HEK293T (cell line): ENCODE data around the gene TRIM62.

ENCODE experiments used
- CTCF ChIA-PET: fragments of 350-600 bp; formaldehyde crosslinking; extraction: SDS; loops from one replicate; lab custom pipeline; 2021; ENCODE audit warnings: antibody characterized with exemption, inconsistent platforms; lab: Yijun Ruan, JAX
- POLR2A ChIA-PET: fragments of 350-600 bp; formaldehyde crosslinking; extraction: SDS; loops from one replicate; lab custom pipeline; 2020; ENCODE audit warnings: antibody characterized with exemption, inconsistent platforms; lab: Yijun Ruan, JAX
- DNase-seq: peaks from one replicate; pipeline ENCODE4 v3.0.0; 2012; ENCODE audit warnings: mixed read lengths; ENCODE audit errors: extremely low spot score
- ARNT ChIP-seq: fragments of 450-650 bp; IDR thresholded peaks from 2 replicates; pipeline ENCODE4 v1.6.1; 2017; ENCODE audit warnings: mild to moderate bottlenecking
- BHLHE40 ChIP-seq: fragments of 450-650 bp; IDR thresholded peaks from 2 replicates; pipeline ENCODE4 v1.6.1; 2016; ENCODE audit warnings: mild to moderate bottlenecking, moderate library complexity, borderline replicate concordance
- CTBP1 ChIP-seq: fragments of 450-650 bp; IDR thresholded peaks from 2 replicates; pipeline ENCODE4 v1.6.1; 2016; ENCODE audit warnings: borderline replicate concordance
- ELF4 ChIP-seq: fragments of 450-650 bp; IDR thresholded peaks from 2 replicates; pipeline ENCODE4 v1.6.1; 2017; ENCODE audit warnings: antibody characterized with exemption
- FOXA1 ChIP-seq: fragments of 450-650 bp; IDR thresholded peaks from 2 replicates; pipeline ENCODE4 v1.6.1; 2016; ENCODE audit warnings: mild to moderate bottlenecking
- FOXK2 ChIP-seq: fragments of 450-650 bp; IDR thresholded peaks from 2 replicates; pipeline ENCODE4 v1.6.1; 2016; ENCODE audit warnings: mild to moderate bottlenecking
- FOXM1 ChIP-seq: fragments of 450-650 bp; IDR thresholded peaks from 2 replicates; pipeline ENCODE4 v1.6.1; 2017; ENCODE audit warnings: mild to moderate bottlenecking, borderline replicate concordance
- HDGF ChIP-seq: fragments of 450-650 bp; IDR thresholded peaks from 2 replicates; pipeline ENCODE4 v1.6.1; 2017; ENCODE audit warnings: antibody characterized with exemption, borderline replicate concordance
- L3MBTL2 ChIP-seq: fragments of 450-650 bp; conservative IDR thresholded peaks from 2 replicates; pipeline ENCODE4 v1.6.1; 2016; ENCODE audit warnings: mild to moderate bottlenecking
- LEF1 ChIP-seq: fragments of 450-650 bp; IDR thresholded peaks from 2 replicates; pipeline ENCODE4 v1.6.1; 2017; ENCODE audit warnings: mild to moderate bottlenecking, borderline replicate concordance
- NFRKB ChIP-seq: fragments of 450-650 bp; IDR thresholded peaks from 2 replicates; pipeline ENCODE4 v1.6.1; 2016; ENCODE audit warnings: mild to moderate bottlenecking, moderate library complexity
- SP1 ChIP-seq: fragments of 450-650 bp; IDR thresholded peaks from 2 replicates; pipeline ENCODE4 v1.6.1; 2017
- SUZ12 ChIP-seq: fragments of 450-650 bp; IDR thresholded peaks from 2 replicates; pipeline ENCODE4 v1.6.1; 2016; ENCODE audit warnings: mild to moderate bottlenecking
- TARDBP ChIP-seq: fragments of 450-650 bp; IDR thresholded peaks from 2 replicates; pipeline ENCODE4 v1.6.1; 2016
- ZNF384 ChIP-seq: fragments of 450-650 bp; IDR thresholded peaks from 2 replicates; pipeline ENCODE4 v1.6.1; 2016
- TF ChIP-seq, protein P1 (sequence below): fragments of 450-650 bp; IDR thresholded peaks from 2 replicates; pipeline ENCODE4 v1.6.1; 2016

Gene TRIM62

DNA sequence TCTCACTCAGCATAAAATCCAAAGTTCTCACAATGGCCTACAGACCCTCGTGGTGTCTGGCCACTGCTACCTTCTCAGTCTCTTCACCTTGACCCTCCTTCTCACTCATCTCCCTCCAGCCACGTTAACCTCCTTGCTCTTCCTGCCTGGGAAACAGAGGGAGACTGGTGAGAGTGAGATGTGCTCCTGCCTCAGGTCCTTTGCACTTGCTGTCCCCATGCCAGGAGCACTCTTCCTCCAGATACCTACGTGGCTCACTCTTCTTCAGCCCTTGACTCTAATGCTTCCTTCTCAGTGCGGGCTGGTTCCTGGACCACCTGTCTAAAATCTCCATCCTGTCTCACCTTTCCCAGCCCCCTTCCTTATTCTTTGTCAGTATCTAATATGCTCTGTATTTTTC is 24.7 kb downstream of the TRIM62 start:
- no peak for TF ChIP-seq TARDBP
- no peak for TF ChIP-seq NFRKB
- no peak for TF ChIP-seq BHLHE40
- no peak for TF ChIP-seq CTBP1
- no peak for TF ChIP-seq FOXK2
- TF ChIP-seq SP1: no peak
- no peak for TF ChIP-seq ZNF384
- no peak for TF ChIP-seq SUZ12
- POLR2A ChIA-PET: no interaction called here
- no peak for DNase-seq
- CTCF ChIA-PET: no interaction called here

DNA sequence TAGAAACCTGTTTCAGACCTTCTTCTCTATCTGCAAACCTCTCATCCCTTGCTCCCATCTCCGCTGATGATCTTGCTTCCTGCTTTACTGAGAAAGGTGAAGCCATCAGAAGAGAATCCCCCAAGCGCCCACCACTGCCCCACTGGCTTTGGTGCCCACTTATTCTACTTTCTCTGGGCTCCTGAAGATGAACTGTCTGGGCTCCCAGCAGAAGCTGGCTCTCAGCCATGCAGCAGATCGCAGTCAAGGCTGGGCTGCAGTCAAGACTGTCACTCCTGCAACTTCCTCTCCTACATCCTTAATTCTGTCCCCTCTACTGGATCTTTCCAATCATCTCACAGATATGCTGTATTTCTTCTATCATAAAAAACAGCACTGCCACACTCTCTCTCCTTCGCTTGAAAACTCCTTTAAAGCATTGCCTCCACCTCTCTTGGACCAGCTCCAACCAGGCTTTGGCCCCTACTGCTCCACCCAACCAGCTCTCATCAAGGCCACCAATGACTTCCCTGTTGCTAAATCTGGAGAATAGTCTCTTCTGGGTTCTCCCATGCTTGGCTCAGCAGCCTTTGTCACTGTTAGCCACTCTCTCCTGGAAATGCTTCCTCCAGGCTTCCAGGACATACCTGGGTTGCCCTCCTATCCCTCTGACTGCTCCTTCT is 25.8 kb downstream of the TRIM62 start:
- no peak for DNase-seq
- POLR2A ChIA-PET: no interaction called here
- CTCF ChIA-PET: no interaction called here
- TF ChIP-seq SP1 (no peak), ELF4 (no peak), SUZ12 (no peak), BHLHE40 (no peak), CTBP1 (no peak), LEF1 (no peak), NFRKB (no peak), L3MBTL2 (no peak), ZNF384 (no peak), FOXK2 (no peak), FOXA1 (no peak), FOXM1 (no peak), HDGF (no peak), ARNT (no peak), TARDBP (no peak)
- TF ChIP-seq, protein P1, sequence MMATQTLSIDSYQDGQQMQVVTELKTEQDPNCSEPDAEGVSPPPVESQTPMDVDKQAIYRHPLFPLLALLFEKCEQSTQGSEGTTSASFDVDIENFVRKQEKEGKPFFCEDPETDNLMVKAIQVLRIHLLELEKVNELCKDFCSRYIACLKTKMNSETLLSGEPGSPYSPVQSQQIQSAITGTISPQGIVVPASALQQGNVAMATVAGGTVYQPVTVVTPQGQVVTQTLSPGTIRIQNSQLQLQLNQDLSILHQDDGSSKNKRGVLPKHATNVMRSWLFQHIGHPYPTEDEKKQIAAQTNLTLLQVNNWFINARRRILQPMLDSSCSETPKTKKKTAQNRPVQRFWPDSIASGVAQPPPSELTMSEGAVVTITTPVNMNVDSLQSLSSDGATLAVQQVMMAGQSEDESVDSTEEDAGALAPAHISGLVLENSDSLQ: no peak

DNA sequence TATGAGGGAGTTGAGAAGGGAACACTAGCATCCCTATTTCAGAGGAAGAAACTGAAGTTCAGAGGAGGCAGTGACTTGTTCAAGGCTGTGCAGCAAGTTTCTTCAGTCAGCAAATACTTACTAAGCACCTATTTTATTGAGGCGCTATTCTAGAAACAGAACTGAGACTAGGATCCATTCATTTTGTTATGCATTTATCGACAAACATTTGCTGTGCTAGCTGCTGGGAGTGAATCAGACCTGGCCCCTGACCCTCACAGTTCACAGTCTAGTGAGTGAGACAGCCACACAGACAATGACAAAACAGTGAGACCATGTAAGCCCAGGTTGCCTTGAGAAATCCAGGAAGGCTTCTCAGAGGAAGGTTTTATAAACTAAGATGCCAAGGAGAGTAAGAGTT is 28.2 kb downstream of the TRIM62 start:
- ChIA-PET POLR2A (no interaction called here), CTCF (no interaction called here)
- DNase-seq: no peak
- TF ChIP-seq FOXA1 (no peak), ARNT (no peak), LEF1 (no peak), FOXM1 (no peak), SP1 (no peak)

DNA sequence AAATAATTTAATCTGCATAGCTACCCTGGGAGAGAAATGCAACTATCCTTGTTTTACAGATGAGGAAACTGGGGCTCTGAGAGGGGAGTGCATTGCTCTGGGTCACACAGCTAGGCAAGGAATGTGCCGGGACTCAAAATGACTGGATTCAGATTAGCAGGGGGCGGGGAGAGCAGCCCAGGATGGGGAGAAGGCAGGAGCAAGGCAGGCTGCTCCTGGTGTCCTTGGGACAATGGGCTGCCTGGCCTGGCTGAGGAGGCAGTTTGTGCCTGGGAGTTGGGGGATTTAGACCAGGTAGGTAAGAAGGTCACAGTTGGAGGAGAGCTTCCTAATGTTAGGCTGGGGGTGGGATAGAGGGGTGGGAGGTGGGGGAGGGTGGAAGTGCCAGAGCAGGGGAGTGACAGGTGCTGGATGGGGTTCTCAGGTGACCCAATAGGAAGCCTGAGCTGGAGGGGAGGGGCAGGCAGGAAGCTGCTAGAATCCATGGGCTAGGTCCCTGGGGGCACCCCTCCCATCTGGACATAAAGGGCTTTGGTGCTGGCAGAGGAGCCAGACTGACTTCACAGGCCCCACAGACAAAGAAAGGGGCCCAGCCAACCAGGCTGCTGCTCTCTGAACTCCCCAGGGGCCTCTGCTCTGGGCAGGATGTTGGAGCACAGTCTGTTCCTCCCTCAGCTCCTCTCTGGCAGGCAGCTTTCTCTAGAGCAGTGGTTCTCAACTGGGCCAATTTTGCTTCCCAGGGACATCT is 29.0 kb downstream of the TRIM62 start:
- ChIA-PET POLR2A (interaction anchor here (0.8 kb wide), 1 partner anchor 15 kb away, joined by 4 read pairs; no protein-coding TSS in a partner anchor), CTCF (interaction anchor here (0.6 to 0.7 kb wide), 2 partner anchors 217 to 917 kb away, joined by 3 to 5 read pairs; no protein-coding TSS in a partner anchor)
- DNase-seq: no peak
- TF ChIP-seq, protein P1: no peak
- TF ChIP-seq SP1: no peak
- TF ChIP-seq CTBP1: no peak
- TF ChIP-seq FOXK2: no peak
- no peak for TF ChIP-seq ARNT
- TF ChIP-seq BHLHE40: no peak
- TF ChIP-seq LEF1: no peak
- TF ChIP-seq SUZ12: no peak
- TF ChIP-seq FOXM1: no peak
- TF ChIP-seq FOXA1: no peak
- TF ChIP-seq NFRKB: no peak
- no peak for TF ChIP-seq L3MBTL2

DNA sequence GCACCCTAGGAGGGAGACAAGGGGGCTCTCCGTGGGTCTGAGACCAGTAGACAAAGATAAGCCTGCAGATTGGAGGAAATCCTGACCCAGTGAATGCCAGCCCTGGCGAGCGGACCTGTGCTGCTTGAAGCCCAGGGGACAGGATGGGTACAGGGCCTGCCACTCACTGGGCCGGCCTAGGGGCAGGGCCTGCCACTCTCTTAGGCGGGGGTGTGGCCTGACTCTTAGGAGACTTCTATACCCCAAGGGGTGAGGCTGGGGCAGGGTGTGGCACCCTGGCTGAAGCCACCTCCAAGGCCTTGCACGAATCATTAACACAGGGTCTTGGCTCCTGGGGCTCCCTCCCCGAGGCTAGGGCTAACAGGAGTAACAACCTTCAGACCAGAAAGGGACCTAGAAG is 30.7 kb downstream of the TRIM62 start:
- TF ChIP-seq L3MBTL2 (no peak), LEF1 (no peak), CTBP1 (no peak), SUZ12 (no peak), TARDBP (no peak), NFRKB (no peak), ZNF384 (no peak)
- no peak for DNase-seq
- CTCF ChIA-PET: no interaction called here
- POLR2A ChIA-PET: interaction anchor here (0.8 kb wide), 1 partner anchor 30 kb away, joined by 3 read pairs; no protein-coding TSS in a partner anchor

DNA sequence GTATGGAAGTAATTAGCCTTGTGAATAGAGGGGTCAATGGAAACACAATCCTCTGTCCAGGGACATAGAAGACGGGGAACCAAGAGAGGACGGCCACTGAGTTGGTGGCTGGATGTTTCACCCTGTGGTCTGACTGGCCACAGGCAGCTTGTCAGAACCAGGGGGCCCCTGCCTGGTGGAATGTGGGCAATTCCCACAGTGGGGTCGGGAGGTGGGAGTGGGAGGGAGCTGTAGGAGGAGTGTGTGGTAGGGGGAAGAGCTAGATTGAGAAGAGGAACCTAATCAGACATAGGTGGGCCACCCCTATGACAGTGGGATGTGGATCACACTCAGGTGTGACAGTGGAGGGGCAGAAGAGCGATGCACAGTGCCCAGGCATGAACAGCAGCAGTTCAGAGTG is 31.3 kb downstream of the TRIM62 start:
- DNase-seq: no peak
- no peak for TF ChIP-seq HDGF
- no peak for TF ChIP-seq CTBP1
- TF ChIP-seq SP1: no peak
- no peak for TF ChIP-seq NFRKB
- TF ChIP-seq ARNT: no peak
- TF ChIP-seq L3MBTL2: no peak
- TF ChIP-seq FOXA1: no peak
- no peak for TF ChIP-seq FOXM1
- no peak for TF ChIP-seq ELF4
- TF ChIP-seq FOXK2: no peak
- no peak for TF ChIP-seq SUZ12
- TF ChIP-seq TARDBP: no peak
- no peak for TF ChIP-seq BHLHE40
- no peak for TF ChIP-seq LEF1
- no peak for TF ChIP-seq ZNF384
- TF ChIP-seq, protein P1: no peak
- ChIA-PET POLR2A (no interaction called here), CTCF (no interaction called here)
